Uterus (tissue), 4 donors: ENCODE results near the gene CEMIP. TPM values are rescaled to one million over a fixed set of nuclear protein-coding genes. Genes with fewer than 3 reads are reported as not detected.
A peak's percentile ranks its signal among the peaks of the same experiment; 100 is the strongest.

ENCODE experiments used
- DNase-seq, 2 donors: peaks; one replicate each; pipeline ENCODE4 v3.0.0-alpha.2; 2019 to 2020
- H3K27ac ChIP-seq, 2 donors: fragments of 200-600 bp; sonication (generic); 1 replicate in 1 of 2; 2 replicates in 1 of 2; pipeline ENCODE4 v1.5.1; 2016 to 2018
- H3K27me3 ChIP-seq, 2 donors: fragments of 200-600 bp; sonication (generic); one replicate each; pipeline ENCODE4 v1.5.1; 2018 to 2019; ENCODE audit warnings: control low read depth in 1 of 2
- H3K36me3 ChIP-seq, 2 donors: fragments of 200-600 bp; sonication (generic); one replicate each; pipeline ENCODE4 v1.5.1; 2019; ENCODE audit warnings: control low read depth in 1 of 2
- H3K4me1 ChIP-seq, 2 donors: fragments of 200-600 bp; sonication (generic); one replicate each; pipeline ENCODE4 v1.5.1; 2018 to 2019; ENCODE audit warnings: control low read depth in 1 of 2
- H3K4me3 ChIP-seq, 2 donors: fragments of 200-600 bp; sonication (generic); 1 replicate in 1 of 2; 2 replicates in 1 of 2; pipeline ENCODE4 v1.5.1; 2018 to 2019; ENCODE audit warnings: mild to moderate bottlenecking in 1 of 2
- H3K9me3 ChIP-seq, 2 donors: fragments of 200-600 bp; sonication (generic); one replicate each; pipeline ENCODE4 v1.5.1; 2019; ENCODE audit warnings: control low read depth in 1 of 2
- POLR2A ChIP-seq, 2 donors: fragments of 450-650 bp; IDR thresholded peaks; one replicate each; pipeline ENCODE4 v1.6.1; 2016; ENCODE audit warnings: antibody characterized with exemption in 2 of 2, mild to moderate bottlenecking in 1 of 2, moderate library complexity in 1 of 2
- intact Hi-C: fragments of 100-400 bp; cut with DNase I; formaldehyde crosslinking; loops from one replicate; pipeline ENCODE4 v1.15.1; 2023; ENCODE audit warnings: low total_unique reads
- total RNA-seq, 4 donors: library from RNA; depleted of rRNA in 3 of 4; stranded (reverse); fragments of >200 nt in 3 of 4; gene quantifications; one replicate each; pipeline versions ENCODE4 v1.1.0 to v1.2.4, GENCODE V29; 2014 to 2023
- TF ChIP-seq, protein P1 (sequence below), 4 experiments: fragments of 200-600 bp in 2 of 4; fragments of 450-650 bp in 2 of 4; sonication (generic) in 2 of 4; IDR thresholded peaks; one replicate each; pipeline ENCODE4 v1.5.1; 2016 to 2019; ENCODE audit warnings: antibody characterized with exemption in 4 of 4, mild to moderate bottlenecking in 2 of 4, moderate library complexity in 1 of 4
- donor health status: DM: yes; HTN: yes; CAD: no.

The CEMIP gene
- total RNA-seq, 4 donors from 2014 or later, result under 0.01 to 1.9 (median 1.1) TPM

DNA sequence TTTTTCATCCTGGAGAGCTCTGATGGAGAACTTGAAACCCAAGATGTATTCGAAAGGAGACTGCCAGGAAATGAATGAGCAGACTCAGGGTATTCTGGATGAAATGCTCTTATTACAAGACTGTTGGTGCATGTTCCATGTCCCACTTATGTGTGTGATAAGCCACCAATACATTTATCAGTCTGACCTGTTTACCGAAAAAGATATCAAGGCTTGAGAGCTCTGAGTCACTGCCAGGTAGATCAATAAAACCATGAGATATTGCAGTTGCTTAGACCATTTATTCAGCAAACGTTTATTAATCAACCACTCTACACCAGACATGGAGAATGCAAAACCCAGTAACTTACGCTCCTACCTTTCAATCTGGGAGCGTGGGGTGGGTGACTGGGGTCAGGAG lies 17.2 kb downstream of the CEMIP start:
- Histone ChIP-seq H3K27me3 (no peaks in the 10 kb centered on the region), H3K9me3 (no peaks in the 10 kb centered on the region), H3K4me3 (no peak overlapping the region), H3K36me3 (no peaks in the 10 kb centered on the region), H3K27ac (no peak overlapping the region), H3K4me1 (no peaks in the 10 kb centered on the region)
- no peak for DNase-seq
- intact Hi-C loops, result no loop called here
- TF ChIP-seq, protein P1, sequence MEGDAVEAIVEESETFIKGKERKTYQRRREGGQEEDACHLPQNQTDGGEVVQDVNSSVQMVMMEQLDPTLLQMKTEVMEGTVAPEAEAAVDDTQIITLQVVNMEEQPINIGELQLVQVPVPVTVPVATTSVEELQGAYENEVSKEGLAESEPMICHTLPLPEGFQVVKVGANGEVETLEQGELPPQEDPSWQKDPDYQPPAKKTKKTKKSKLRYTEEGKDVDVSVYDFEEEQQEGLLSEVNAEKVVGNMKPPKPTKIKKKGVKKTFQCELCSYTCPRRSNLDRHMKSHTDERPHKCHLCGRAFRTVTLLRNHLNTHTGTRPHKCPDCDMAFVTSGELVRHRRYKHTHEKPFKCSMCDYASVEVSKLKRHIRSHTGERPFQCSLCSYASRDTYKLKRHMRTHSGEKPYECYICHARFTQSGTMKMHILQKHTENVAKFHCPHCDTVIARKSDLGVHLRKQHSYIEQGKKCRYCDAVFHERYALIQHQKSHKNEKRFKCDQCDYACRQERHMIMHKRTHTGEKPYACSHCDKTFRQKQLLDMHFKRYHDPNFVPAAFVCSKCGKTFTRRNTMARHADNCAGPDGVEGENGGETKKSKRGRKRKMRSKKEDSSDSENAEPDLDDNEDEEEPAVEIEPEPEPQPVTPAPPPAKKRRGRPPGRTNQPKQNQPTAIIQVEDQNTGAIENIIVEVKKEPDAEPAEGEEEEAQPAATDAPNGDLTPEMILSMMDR (IDR thresholded peaks at IDR 0.05), result no peak
- no peak for TF ChIP-seq POLR2A (IDR thresholded peaks at IDR 0.05)

DNA sequence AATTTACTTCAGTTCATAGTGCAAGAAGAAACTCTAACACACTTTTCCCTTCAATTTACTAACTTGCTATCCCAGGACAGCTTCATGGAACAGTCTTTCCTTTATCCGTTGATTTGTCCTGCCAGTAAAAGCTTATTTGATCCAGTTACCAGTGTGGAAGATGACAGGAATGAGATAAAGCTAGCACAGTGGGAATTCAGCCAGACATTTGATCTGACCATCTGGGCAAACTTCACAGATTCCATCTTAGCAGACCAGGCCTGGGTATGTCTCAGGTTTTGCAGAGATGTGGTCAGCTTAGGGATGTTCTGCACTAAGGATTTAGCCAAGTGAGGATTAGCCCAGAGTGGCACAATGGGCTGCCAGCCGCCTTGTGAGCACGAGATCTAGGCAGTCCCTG lies 19.7 kb downstream of the CEMIP start:
- Histone ChIP-seq H3K36me3 (no peaks in the 10 kb centered on the region), H3K9me3 (no peaks in the 10 kb centered on the region), H3K27me3 (no peaks in the 10 kb centered on the region), H3K4me1 (no peaks in the 10 kb centered on the region), H3K4me3 (no peak overlapping the region), H3K27ac (no peak overlapping the region)
- no peak for TF ChIP-seq POLR2A (IDR thresholded peaks at IDR 0.05)
- no peak for DNase-seq
- intact Hi-C loops, result no loop called here

DNA sequence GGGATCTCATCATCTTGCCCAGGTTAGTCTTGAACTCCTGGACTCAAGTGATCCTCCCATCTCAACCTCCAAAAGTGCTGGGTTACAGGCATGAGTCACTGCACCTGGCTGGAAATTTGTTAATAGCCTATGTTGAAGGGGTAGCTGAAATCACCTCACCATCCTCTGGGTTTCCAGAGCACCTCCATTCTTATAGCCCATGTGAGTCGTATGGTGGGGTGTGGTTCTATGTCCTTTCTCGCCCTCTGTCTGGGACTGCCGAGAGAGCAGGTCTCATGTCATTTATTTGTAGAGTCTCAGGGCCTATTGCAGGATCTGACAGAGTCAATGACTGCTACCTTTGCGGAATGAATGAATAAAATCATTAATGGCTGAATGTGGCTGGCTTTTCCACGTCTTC lies 20.9 kb downstream of the CEMIP start:
- H3K36me3 ChIP-seq, result no peaks in the 10 kb centered on the region
- H3K27ac ChIP-seq, result no peak overlapping the region
- H3K4me3 ChIP-seq, result no peak overlapping the region
- no peak for DNase-seq
- H3K4me1 ChIP-seq, result no peaks in the 10 kb centered on the region
- no peaks in the 10 kb centered on the region for H3K27me3 ChIP-seq
- TF ChIP-seq, protein P1 (IDR thresholded peaks at IDR 0.05), result no peak
- TF ChIP-seq POLR2A (IDR thresholded peaks at IDR 0.05), result no peak
- intact Hi-C loops, result no loop called here
- no peaks in the 10 kb centered on the region for H3K9me3 ChIP-seq

DNA sequence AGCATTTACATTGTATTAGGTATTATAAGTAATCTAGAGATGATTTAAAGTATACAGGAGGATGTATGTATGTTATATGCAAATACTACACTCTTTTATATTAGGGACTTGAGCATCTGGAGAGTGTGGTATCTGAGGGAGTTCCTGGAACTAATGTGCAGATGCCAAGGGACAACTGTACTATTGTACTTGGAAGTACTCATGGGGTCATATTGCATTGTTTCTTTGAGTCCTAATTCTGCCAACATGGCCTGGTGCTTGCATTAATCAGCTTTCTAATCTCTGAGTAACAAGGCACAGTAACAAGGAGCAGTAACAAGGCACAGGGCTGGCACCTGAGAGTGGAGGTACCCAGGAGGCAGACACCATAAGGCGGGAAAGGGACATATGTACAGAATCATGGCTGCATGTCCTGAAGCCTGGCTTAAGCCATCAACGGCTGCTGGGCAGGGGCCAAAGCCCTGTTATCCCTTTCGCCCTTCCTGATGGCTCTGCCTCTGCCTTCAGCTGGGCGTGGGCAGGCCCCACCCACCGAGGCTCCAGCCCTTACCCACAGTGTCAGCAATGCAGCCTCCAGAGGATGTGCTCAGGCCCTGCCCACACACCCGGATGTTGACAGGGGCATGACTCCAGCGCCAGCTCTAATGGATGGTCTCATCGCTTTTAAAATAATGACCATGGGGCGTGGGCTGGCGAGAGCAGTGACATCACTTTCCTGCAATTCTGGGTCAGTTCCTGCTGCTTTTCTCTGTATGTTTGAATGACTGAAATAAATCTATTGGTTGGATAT lies 22.9 kb downstream of the CEMIP start:
- TF ChIP-seq POLR2A (IDR thresholded peaks at IDR 0.05), result no peak
- TF ChIP-seq, protein P1 (IDR thresholded peaks at IDR 0.05), result no peak
- H3K27me3 ChIP-seq, result no peaks in the 10 kb centered on the region
- intact Hi-C loops, result no loop called here
- H3K27ac ChIP-seq, result no peak overlapping the region
- no peaks in the 10 kb centered on the region for H3K4me1 ChIP-seq
- DNase-seq, result peak in 1 of 2 donors; percentile 16
- H3K9me3 ChIP-seq, result no peaks in the 10 kb centered on the region
- no peaks in the 10 kb centered on the region for H3K36me3 ChIP-seq
- no peak overlapping the region for H3K4me3 ChIP-seq

DNA sequence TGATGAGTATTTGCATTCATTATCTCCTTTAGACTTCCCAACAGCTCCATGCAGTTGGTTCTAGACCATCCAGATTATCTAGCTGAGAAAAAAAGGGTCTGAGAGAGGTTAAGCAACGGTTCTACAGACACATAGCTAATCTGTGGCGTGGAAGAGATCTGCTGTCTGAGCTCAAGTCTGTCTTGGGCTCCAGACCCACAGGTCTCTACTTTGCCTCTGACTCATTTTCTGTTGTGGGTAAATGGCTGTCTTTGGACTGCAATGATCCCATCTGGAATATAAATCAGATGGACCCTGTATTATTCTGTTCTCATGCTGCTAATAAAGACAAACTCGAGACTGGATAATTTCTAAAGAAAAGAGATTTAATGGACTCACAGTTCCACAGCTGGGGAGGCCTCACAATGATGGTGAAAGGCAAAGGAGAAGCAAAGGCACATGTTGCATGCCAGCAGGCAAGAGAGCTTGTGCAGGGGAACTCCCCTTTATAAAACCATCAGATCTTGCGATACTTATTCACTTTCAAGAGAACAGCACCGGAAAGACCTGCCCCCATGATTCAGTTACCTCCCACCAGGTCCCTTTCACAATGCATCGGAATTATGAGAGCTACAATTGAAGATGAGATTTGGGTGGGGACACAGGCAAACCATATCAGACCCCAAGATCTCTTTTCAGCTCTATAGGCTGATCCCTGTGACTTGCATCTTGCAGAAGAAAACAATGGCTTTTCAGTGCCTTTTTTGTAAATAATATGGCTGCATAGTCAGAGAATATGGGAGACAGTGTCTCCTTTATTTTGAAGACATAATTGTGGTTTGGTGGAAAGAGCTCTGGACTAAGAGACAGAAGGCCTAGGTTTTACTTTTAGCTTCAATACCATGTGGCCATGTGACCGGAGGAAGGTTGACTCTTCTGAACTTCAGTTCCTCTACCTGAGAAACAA lies 24.7 kb downstream of the CEMIP start:
- no peaks in the 10 kb centered on the region for H3K36me3 ChIP-seq
- H3K4me1 ChIP-seq, result no peaks in the 10 kb centered on the region
- H3K27me3 ChIP-seq, result no peaks in the 10 kb centered on the region
- no peak overlapping the region for H3K4me3 ChIP-seq
- intact Hi-C loops, result no loop called here
- H3K9me3 ChIP-seq, result no peaks in the 10 kb centered on the region
- DNase-seq, result no peak
- no peak overlapping the region for H3K27ac ChIP-seq
- TF ChIP-seq, protein P1 (IDR thresholded peaks at IDR 0.05), result no peak
- no peak for TF ChIP-seq POLR2A (IDR thresholded peaks at IDR 0.05)
